Hematopoietic multipotent progenitor cell (in vitro differentiated cells): ENCODE measurements around the gene MRPL42. TPM values are rescaled to one million over a fixed set of nuclear protein-coding genes. Genes with fewer than 3 reads are reported as not detected.
"Not testable (repeated sequence)": the region's sequence is repeated elsewhere in the genome, so short reads cannot be mapped to it uniquely, and the experiment has no call there.

Experiments
- DNase-seq, 3 donors: peaks; one replicate each; pipeline ENCODE4 v3.0.0-alpha.2; 2011 to 2015; ENCODE audit warnings: low read depth in 2 of 3, low spot score in 2 of 3
- small RNA-seq: library from RNA; depleted of rRNA; stranded (forward); fragments of <200 nt; gene quantifications from one replicate; pipeline ENCODE3, GENCODE V24; 2012
- total RNA-seq: library from RNA; depleted of rRNA; stranded (reverse); fragments of >200 nt; gene quantifications from one replicate; pipeline ENCODE4 v1.2.3, GENCODE V29; 2012

MRPL42 gene
- total RNA-seq, 1 donor: 15.3 TPM

DNA sequence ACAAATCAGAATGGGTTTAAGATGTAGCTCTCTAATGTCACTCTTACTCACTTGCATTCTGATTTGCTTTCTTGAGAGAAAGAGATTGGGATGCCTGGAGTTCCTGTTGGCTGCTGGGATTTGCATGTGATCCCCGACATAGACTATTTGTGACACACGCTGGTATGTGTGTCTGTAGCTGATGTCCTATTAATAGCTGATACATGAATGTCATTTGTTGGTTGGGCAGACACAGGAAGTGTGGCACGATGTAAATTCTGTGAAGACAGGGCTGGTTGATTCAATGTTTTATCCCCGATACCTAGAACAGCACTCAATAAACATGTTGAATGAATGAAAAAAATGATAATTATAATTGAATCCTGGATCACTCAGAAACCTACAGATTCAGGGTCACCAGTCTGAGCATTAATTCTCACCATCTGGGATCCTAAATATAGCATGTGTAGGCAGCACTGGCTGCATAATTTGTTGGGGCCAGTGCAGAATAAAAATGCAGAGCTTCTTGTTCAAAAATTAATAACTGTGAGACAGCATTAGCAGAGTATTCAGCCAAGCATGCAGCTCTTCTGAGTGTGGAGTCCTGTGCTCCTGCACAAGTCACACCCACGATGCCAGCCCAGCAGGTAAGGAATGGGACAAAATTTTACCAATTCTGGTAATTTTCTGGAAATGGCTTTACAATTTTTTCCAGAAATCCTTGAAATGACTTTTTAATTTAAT is 69.6 kb downstream of the MRPL42 start:
- DNase-seq: no peak

DNA sequence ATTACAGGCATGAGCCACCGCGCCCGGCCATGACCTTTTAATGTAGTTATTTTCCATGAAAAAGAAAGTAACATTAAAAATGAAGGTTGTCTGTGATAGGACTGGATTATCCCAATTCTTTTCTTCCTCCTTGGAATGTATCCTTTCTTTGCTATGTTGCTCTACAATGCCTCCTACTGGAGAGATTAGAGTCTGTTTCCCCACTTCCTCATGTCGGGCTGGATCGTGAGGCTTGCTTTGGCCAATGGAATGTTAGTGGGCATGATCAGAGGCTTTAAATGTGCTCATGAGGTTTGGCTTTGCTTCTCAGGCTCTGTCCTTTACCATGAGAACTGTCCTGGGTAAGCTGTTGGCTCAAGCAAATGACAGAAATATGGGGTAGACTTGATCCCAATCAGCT is 70.5 kb downstream of the MRPL42 start:
- no peak for DNase-seq

DNA sequence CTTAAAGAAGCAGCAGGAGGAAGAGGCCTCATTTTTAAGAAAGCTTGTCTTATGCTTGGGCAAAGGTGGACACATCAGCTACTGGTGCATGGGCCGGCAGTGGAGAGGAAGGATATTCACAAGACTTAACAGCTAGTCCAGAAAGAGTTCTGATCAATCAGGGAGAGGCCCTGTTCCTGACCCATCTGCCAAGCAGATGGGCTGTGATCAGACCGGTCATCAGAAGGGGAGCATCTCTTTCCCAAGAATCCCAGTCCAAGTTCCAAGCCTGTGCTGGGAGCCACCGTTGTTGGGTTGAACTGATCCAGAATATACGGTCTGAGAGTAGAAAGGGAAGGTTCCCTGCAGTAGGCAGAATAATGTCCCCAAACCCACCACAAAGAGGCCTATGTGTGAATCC is 72.5 kb downstream of the MRPL42 start:
- no peak for DNase-seq

DNA sequence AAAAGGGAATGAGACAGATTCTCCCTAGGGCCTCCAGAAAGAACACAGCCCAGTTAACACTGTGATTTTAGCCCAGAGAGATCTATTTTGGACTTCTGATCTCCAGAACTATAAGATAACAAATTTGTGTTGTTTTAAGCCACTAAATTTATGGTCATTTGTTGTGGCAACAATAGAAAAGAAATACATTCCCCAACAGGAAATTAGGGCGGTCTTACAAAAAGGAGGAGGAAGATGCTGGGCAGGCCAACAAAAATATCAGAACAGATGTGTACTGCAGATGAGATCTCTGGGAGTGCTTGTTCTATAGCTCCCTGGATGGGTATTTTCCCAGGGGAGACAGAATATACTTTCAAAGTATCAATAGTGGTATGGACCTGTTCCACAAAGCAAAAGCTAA is 73.2 kb downstream of the MRPL42 start:
- DNase-seq: peak in 1 of 3 donors; percentile 26

DNA sequence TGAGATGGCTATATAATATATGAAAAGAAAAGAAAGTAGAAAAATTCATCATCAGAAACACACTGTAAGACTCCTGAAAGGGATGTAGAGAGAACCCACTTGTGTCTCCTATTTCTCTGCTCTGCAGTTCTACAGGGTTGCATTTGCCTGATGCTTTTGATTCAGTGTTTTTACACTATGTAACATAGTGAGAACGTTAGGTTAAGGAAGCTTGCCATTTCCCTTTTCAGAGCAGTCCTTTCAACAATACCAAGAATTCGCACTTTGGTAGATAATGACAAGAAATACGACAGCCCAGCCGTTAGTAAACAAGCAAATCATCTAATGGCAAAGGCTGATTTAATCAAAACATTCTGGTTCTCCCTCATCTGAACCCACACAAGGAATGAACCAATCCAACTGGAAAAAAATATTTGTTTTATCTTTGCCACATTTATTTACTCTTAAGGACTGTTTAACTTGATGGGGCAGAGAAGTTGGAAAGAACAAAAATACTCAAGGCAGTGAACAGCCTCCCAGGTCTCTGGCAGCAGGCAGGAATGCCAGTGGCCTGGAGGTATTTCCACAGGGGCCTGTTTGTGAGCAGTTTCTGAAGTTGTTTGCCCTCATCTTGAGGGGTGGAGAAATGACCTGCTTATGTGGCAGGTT is 74.4 kb downstream of the MRPL42 start:
- DNase-seq: peak in 1 of 3 donors; percentile 12

DNA sequence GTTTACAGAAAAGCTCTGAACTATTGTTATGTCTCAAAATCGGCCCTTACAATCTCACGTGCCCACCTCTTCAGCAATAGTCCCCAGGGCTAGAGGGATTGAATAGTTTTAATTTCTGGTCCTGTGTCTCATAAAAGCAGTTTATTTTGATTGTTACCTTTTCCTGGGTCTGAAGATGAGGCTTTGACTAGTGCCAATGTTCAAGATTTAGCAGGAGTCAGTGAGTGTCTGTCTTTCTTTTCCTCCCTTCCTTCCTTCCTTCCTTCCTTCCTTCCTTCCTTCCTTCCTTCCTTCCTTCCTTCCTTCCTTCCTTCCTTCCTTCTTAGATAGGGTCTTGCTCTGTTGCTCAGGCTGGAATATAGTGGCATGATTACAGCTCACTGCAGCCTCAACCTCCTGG is 80.5 kb downstream of the MRPL42 start:
- DNase-seq: no peak

DNA sequence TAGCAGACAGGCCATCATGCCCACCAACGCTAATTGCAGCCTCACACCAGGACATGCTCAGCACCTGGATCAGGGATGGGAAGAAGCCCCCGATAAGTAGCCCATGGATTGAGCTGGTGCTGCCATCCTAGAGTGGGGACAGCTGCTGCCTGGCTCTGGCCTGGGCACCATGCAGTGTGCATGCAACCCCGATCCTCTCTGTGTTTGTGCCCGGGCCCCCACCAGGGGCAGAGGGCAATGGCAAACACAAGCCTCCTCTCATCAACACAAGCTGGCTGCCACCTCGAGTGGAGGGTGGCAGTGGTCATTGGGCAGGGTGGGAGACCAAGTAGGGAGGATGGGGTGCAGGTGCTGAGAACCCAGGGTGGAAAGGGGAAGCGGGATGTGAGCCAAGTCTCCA is 81.9 kb downstream of the MRPL42 start:
- DNase-seq: no peak

DNA sequence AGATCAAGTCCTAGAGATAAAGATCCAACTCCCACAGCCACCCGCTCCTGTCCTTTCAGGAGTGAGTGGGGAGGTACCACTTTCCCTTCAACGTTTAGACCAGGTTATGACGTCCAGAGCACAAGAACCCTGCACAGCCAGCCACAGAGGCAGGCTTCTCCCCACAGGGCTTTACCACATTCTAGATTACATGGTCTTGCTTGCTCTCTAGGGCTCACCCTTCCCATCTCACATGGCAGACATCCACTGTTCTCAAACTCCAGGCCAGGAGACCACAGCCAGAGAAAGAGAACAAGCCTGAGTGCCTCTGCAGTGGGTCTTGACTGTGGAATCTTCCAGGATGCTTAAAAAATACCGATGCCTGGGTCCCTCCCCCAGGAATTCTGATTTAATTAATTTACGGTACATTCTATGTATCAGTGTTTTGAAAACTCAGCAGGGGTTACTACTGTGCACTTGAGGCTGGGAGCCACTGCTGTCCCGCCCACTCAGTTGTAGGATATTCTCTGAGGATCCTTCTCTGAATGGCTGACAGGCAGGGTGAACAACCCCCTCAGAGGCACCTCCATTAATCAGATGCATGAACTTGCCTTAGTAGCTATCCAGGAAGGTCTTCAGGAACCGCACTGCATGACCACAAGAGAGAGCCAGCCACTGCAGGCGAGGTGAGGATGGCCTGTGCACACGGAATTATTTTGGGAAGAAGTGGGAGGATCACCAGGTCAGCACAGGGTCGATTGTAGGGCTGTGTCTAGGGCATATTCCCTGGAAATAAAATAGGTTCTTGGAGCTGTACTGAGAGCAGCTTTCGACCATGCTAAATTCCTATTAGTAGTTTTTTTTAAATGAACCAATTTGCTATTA is 83.7 kb downstream of the MRPL42 start:
- DNase-seq: no peak

DNA sequence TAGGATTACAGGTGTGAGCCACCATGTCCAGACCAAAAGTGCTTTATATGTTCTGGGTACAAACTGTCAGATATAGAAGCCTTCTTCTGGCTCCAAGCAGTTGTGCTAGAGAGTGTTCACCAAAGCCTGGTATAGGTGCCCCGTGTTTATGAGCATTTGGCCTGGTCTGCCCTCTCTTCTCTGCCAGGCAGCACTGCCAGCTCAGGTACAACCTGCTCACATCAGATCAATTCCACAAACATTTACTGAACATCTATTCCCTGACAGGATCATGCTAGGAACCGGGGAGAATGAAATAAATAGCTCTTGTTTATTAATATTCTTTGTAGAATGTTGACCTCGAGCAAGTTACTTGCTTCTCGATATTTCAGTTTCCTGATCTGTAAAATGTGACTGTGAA is 85.1 kb downstream of the MRPL42 start:
- DNase-seq: no peak

DNA sequence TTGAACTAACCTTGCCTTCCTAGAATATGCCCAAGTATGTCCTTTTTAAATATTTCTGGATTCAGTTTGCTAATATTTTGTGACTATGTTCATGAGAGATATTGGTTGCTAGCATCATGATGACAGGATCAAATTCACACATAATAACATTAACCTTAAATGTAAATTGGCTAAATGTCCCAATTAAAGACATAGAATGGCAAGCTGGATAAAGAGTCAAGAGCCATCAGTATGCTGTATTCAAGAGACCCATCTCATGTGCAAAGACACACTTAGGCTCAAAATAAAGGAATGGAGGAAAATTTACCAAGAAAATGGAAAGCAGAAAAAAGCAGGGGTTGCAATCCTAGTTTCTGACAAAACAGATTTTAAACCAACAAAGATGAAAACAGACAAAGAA is 90.6 kb downstream of the MRPL42 start:
- DNase-seq: peak in 1 of 3 donors; percentile 36

DNA sequence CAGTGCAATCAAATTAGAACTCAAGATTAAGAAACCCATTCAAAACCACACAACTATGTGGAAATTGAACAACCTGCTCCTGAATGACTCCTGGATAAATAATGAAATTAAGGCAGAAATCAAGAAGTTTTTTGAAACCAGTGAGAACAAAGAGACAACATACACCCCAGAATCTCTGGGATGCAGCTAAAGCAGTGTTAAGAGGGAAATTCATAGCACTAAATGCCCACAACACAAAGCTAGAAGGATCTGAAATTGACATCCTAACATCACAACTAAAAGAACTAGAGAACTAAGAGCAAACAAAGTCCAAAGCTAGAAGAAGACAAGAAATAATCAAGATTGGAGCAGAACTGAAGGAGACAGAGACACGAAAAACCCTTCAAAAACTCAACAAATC is 91.4 kb downstream of the MRPL42 start:
- DNase-seq: not testable (repeated sequence)

DNA sequence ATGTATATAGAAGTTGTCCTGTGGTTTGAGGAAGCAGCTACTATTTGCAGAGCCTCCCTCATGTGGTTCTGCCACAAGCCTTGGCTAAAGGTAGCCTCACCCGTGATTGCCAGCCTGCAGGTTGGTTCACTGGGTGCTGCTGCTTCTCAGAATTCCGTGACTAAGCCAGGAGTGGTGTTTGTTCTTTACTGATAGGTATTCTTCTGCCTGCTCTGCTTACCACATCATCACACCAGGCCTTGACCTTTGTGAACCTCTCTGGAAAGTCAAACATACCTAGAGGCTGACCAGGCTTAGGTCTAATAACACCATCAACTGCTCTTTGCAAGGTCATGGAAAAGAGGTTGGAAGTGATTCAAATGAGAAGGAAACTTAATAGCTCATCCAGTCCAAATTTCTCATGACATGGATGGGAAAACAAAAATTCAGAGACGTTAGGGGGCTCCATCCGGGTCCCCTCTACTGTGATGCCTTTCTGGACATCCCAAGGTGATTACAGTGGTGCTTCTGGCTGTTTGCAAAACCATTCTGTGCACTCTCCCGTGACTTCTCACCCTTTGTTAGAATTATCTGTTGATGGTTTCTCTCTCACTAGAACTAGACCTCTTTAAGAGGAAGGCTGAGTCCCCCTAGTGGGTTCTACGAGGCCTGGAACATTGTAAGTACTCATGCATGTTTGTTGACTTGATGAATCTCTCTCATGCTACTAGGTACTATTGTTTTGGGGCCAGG is 96.7 kb downstream of the MRPL42 start:
- peak in 2 of 3 donors; percentile 49 to 81 for DNase-seq

DNA sequence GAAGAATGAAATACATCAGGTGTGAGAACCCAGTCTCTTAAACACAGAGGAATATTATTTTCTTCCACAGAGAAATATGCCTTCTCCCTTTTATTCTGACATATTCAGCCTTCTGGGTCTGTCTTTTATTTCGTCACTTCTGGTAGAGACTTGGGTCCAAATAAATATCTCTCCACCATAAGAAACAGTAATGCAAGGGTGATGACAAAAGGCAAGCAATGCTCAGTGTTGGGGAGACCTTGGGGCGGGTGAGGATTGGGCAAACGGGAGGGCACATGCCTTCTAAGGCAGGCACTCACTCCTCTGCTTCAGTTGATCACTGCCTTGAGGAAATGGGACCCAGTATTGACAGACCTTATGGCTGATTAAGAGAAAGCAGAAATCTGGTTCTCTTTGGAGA is 98.4 kb downstream of the MRPL42 start:
- DNase-seq: no peak

Small RNAs within 50 kb of the gene (small RNA-seq; reads per million reads assigned to genes)
- gene RF00019: not detected

Other genes starting within 250 kb of the MRPL42 start
- gene NUDT4, start 89.6 kb upstream of the MRPL42 start, total RNA-seq: 27.2 TPM
- 42.0 TPM for gene UBE2N, start 25.6 kb upstream of the MRPL42 start, total RNA-seq
- 128 TPM for gene SOCS2, start 105.2 kb downstream of the MRPL42 start, total RNA-seq
- gene CRADD, start 209.9 kb downstream of the MRPL42 start, total RNA-seq: 17.2 TPM